K562 (cell line): Measurements from ENCODE around the gene CHM.

ENCODE experiments used
- ATF3 ChIP-seq, 2 experiments: fragments of 450-650 bp in 1 of 2; sonication (generic) in 1 of 2; formaldehyde crosslinking in 1 of 2; IDR thresholded peaks in 1 of 2; conservative IDR thresholded peaks in 1 of 2; 2 replicates each; pipeline versions ENCODE4 v1.6.1 to v1.8.1; 2016 to 2023; ENCODE audit warnings: mild to moderate bottlenecking in 2 of 2, moderate library complexity in 2 of 2, inconsistent platforms in 1 of 2, missing genetic modification reagents in 1 of 2
- CTCF ChIP-seq, 3 experiments: IDR thresholded peaks in 2 of 3; conservative IDR thresholded peaks in 1 of 3; 2 replicates each; pipeline ENCODE4 v1.5.1; 2011 to 2012; ENCODE audit warnings: low read length in 3 of 3, mild to moderate bottlenecking in 3 of 3, control low read depth in 2 of 3, improper control_type of control experiment in 1 of 3, inconsistent platforms in 1 of 3, low read depth in 1 of 3, mixed read lengths in 1 of 3, moderate library complexity in 1 of 3; ENCODE audit not compliant: insufficient read depth in 2 of 3
- DNMT1 ChIP-seq: fragments of 450-650 bp; IDR thresholded peaks from 2 replicates; pipeline ENCODE4 v1.6.1; 2016; ENCODE audit warnings: antibody characterized with exemption, mild to moderate bottlenecking
- HMG20B ChIP-seq: fragments of 250-450 bp; sonication (Bioruptor Pico); IDR thresholded peaks from 2 replicates; pipeline ENCODE4 v1.5.0; 2021; ENCODE audit warnings: mild to moderate bottlenecking
- KAT8 ChIP-seq: fragments of 450-650 bp; IDR thresholded peaks from 2 replicates; pipeline ENCODE4 v1.6.1; 2016; ENCODE audit warnings: low read depth, mild to moderate bottlenecking
- POLR2A ChIP-seq: fragments of 450-650 bp; conservative IDR thresholded peaks from 2 replicates; pipeline ENCODE4 v1.6.1; 2016
- SIRT6 ChIP-seq: IDR thresholded peaks from one replicate; pipeline ENCODE4 v1.6.1; 2012; ENCODE audit warnings: low read depth, mild to moderate bottlenecking, control low read depth, inconsistent platforms, low read length, moderate library complexity
- ZBTB11 ChIP-seq, 3 experiments: fragments of 200-800 bp in 1 of 3; fragments of 250-450 bp in 1 of 3; fragments of 450-650 bp in 1 of 3; sonication (Bioruptor Pico) in 1 of 3; sonication (Bioruptor generic) in 1 of 3; formaldehyde crosslinking in 1 of 3; IDR thresholded peaks; 2 replicates each; pipeline versions ENCODE4 v1.6.1 to v1.8.0; 2016 to 2022; ENCODE audit warnings: mild to moderate bottlenecking in 2 of 3, missing genetic modification characterization in 2 of 3, missing compliant biosample characterization in 1 of 3, moderate library complexity in 1 of 3
- ZBTB8A ChIP-seq: fragments of 450-650 bp; IDR thresholded peaks from 2 replicates; pipeline ENCODE4 v1.6.1; 2018; ENCODE audit warnings: mild to moderate bottlenecking, moderate library complexity; ENCODE audit not compliant: partially characterized antibody
- ZC3H11A ChIP-seq: IDR thresholded peaks from 2 replicates; pipeline ENCODE4 v1.6.1; 2012; ENCODE audit warnings: low read depth, low read length, improper control_type of control experiment
- ZNF589 ChIP-seq: fragments of 200-800 bp; sonication (Bioruptor generic); IDR thresholded peaks from 2 replicates; pipeline ENCODE4 v1.6.1; 2016; ENCODE audit warnings: low read depth, missing genetic modification characterization, missing compliant biosample characterization
- TF ChIP-seq, protein P1 (sequence below): IDR thresholded peaks from 3 replicates; pipeline ENCODE4 v1.6.1; 2011; ENCODE audit warnings: borderline replicate concordance, mild to moderate bottlenecking; ENCODE audit not compliant: insufficient read length, insufficient read depth
- TF ChIP-seq, protein P2 (sequence below): sonication (generic); formaldehyde crosslinking; IDR thresholded peaks from 2 replicates; pipeline ENCODE4 v1.5.0; 2020; ENCODE audit warnings: missing genetic modification reagents
- TF ChIP-seq, protein P3 (sequence below): sonication (generic); formaldehyde crosslinking; IDR thresholded peaks from 2 replicates; pipeline ENCODE4 v1.9.0; 2022; ENCODE audit warnings: mild to moderate bottlenecking, missing genetic modification reagents

DNA sequence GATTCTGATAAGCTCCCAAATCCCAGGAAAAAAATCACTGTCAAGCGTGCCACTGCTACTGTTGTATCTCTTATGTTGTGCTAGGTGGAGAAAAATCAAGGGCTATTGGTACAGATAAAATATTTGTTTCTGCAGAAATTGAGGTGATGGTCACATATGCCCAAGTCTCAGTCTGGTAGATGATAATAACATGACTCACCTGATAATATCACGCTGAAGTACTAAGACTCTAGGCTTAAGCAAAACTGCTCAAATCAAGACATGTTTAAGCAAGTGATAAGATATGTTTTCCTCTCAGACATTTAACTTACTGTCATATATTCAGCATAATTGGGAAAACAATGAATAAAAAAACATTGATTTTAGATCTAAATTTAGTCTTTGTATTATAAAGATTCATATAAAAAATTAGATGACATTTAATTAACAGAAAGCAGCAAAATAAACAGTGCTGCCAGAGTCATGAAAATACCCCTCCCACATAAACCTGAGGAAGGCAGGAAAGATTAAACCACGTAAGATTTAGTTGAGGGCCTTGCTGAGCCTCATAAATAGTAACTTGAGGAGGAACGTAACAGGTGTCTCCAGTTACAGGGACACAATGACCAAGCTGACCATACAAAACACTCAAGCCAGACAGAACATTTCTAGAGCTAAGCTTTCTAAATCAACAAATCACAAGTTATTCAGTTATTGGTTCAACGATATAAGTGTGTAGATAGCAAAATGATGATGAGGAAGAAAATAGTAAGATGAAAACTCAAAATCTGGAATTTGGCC lies 143.5 kb downstream of the CHM start:
- TF ChIP-seq HMG20B (CRISPR knock-in tag) (no peak), ZBTB8A (no peak), ZC3H11A (no peak), ZNF589 (CRISPR knock-in tag) (no peak), ZBTB11 (CRISPR knock-in tag; IDR thresholded peaks at IDR 0.05) (no peak), CTCF (IDR thresholded peaks at IDR 0.05 in 2 of 3, conservative IDR thresholded peaks at IDR 0.05 in 1 of 3; ENCODE audit: insufficient read depth in 2 of 3, low read depth in 1 of 3, low read length in 3 of 3) (no peak), POLR2A (no peak), ATF3 (IDR thresholded peaks at IDR 0.05) (no peak), ATF3 (CRISPR knock-in tag; conservative IDR thresholded peaks at IDR 0.05) (no peak), DNMT1 (no peak), SIRT6 (no peak), KAT8 (no peak)
- TF ChIP-seq, protein P1, sequence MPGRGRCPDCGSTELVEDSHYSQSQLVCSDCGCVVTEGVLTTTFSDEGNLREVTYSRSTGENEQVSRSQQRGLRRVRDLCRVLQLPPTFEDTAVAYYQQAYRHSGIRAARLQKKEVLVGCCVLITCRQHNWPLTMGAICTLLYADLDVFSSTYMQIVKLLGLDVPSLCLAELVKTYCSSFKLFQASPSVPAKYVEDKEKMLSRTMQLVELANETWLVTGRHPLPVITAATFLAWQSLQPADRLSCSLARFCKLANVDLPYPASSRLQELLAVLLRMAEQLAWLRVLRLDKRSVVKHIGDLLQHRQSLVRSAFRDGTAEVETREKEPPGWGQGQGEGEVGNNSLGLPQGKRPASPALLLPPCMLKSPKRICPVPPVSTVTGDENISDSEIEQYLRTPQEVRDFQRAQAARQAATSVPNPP: no peak
- TF ChIP-seq, protein P2, sequence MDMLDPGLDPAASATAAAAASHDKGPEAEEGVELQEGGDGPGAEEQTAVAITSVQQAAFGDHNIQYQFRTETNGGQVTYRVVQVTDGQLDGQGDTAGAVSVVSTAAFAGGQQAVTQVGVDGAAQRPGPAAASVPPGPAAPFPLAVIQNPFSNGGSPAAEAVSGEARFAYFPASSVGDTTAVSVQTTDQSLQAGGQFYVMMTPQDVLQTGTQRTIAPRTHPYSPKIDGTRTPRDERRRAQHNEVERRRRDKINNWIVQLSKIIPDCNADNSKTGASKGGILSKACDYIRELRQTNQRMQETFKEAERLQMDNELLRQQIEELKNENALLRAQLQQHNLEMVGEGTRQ (CRISPR knock-in tag): no peak
- TF ChIP-seq, protein P3, sequence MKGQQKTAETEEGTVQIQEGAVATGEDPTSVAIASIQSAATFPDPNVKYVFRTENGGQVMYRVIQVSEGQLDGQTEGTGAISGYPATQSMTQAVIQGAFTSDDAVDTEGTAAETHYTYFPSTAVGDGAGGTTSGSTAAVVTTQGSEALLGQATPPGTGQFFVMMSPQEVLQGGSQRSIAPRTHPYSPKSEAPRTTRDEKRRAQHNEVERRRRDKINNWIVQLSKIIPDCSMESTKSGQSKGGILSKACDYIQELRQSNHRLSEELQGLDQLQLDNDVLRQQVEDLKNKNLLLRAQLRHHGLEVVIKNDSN (CRISPR knock-in tag): no peak
